ENCODE measurements around the gene MAP3K14. TPM values are rescaled to one million over a fixed set of nuclear protein-coding genes. Genes with fewer than 3 reads are reported as not detected.

The MAP3K14 gene
- total RNA-seq, 1 donor from 2014 or later, result 19.1 TPM

DNA sequence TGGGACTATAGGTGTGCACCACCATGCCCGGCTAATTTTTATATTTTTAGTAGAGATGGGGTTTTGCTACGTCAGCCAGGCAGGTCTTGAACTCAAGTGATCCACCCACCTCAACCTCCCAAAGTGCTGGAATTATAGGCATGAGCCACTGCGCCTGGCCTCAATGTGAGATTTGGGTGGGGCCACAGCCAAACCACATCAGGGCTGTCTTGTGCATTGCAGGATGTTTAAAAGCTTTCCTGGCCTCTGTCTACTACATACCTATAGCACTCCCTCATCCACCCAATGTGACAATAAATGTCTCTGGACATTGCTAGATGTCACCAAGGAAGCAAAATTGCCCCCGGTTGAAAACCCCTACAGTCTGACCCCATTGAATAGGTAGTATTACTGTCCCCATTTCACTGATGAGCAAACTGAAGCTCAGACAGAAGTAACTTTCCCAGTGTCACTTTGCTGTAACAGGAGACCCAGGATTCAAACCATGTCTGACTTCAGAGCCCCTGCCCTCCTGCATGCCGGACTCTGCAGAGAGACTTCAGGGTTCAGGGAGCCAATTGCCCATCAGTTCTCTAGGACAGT lies 3.6 kb upstream of the MAP3K14 start:
- intact Hi-C loops (cut with DNase I), result no loop called here
- no peak for ATAC-seq
- no peak for DNase-seq (ENCODE audit: low spot score)

DNA sequence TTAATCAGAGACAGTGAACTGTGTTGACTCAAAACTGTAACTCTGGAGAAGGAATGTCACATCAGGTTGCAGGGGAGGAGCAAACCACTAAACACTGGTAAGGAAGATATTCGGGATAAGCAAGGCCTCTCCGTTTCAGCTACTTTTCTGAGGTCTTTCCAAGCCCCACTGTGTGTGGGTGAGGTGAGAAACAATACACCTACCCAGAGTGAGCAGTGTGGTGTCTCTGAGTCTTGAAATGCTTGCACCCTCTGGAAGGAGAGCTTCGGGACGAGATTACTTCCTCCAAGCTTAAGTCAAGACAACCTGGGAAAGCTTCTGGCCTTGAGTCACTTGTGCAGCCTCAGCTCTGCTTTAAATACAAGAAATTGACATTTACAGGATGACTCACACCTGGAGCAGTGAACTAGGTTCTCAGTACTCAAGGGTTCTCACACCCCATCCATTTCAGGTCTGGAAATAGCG lies 2.5 kb upstream of the MAP3K14 start:
- ATAC-seq (no peak), DNase-seq (ENCODE audit: low spot score) (no peak)
- intact Hi-C loops (cut with DNase I), result no loop called here

DNA sequence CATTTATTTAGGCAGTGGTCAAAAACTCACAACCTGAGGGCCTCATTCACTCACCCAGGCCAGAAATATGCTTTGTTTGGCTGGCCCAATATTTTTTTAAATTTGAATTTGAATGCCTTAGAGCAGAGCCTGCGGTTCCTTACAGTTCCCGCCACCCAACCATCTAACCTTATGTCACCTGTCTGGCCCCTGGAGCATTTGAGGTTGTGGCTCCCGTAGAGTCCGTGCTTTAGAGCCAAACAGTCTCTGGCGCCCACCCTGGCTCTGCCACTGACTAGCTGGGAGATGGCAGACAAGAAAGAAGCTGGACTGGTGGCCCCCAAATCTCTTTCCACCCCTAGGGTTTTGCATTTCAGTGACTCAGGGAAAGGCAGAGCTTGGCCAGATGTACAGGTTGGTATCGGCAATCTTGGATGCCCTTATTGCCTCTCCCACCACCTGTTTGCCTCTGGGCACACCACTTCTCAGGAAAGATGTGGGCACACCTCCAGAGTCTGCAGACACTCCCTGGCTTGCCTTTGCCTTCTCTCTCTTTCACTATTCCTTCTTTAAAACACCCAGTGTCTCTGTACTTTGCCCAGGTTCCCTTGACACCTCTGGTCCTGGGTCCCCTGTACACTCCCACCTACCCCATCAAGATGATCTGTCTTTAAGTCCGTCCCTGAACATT lies 1.9 kb upstream of the MAP3K14 start:
- intact Hi-C loops (cut with DNase I), result no loop called here
- ATAC-seq (no peak), DNase-seq (ENCODE audit: low spot score) (no peak)

DNA sequence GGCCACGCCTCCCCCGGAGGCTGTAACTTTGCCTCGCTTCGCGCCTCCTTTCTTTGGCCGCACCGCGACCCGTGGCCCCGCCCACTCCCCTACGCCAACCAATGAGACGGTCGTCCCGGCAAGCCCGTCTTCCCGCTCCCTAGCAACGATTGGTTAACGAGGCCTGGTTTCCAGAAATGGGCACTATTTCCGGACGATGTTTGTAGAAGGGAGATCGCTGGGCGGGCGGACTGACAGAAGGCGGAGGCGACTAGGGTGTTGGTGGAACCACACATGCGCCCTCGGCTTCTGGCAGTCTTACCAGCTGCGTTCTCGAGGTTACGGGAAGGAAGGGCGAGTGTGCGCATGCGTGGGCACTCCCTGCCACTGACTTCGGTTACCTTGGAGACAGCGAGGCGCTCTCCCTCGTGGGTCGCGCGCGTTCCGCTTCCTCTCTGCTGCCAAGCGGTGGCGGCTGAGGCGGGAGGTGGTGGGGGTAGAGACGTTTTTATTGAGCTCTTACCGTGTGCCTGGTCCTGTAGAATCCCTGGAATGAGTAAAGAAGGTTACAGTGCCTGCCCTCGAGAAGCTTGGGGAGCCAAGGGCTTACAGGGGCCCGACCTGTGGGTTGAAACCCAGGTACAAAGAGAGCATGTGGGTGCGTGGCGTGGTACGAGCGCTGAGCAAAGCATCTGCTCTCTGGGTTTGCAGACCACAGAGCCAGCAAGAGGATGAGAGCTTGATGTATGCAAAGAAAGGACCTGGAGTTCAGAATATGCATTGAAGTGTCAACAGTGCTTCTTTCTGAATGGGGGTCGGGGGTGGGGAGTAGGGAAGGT lies 500 bp upstream of the MAP3K14 start:
- intact Hi-C loops (cut with DNase I), result no loop called here
- DNase-seq (ENCODE audit: low spot score) (peak; percentile 100), ATAC-seq (peak; percentile 96)

DNA sequence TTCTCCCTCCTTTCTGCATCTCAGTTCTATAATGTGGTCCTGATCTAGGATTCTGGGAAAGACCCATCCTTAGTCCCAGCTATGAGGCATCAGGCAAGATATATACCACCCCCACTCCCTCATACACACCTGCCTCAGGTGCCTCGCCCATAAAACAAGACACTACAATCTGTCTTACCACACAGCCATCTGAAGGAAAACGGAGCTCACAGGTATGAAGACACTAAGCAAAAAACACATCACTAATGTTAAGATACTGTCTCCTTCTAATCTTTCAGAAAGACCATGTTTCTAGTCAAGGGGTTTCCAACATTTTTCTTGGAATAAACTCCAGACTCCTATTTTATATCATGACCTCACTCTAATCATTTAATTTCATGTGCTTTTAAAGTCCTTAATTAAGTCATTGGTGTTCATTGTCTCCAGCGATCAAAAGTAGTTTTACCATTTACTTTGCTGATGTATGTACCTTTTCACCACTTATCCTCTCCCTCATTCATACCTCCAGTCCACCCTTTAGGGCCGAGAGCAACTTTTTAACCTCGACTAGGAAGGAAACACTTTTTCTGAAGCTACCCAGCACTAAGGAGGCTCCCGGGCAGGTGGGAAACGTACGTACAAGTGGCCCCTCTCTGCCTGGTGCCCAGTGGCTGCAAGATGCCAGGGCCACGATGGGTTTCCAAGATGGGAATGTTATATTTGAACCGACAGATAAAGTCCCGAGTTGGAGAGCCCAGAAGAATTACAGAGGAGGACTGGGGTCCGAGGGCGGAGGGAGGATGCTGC lies 979 bp downstream of the MAP3K14 start:
- DNase-seq (ENCODE audit: low spot score) (no peak), ATAC-seq (no peak)
- intact Hi-C loops (cut with DNase I), result no loop called here

DNA sequence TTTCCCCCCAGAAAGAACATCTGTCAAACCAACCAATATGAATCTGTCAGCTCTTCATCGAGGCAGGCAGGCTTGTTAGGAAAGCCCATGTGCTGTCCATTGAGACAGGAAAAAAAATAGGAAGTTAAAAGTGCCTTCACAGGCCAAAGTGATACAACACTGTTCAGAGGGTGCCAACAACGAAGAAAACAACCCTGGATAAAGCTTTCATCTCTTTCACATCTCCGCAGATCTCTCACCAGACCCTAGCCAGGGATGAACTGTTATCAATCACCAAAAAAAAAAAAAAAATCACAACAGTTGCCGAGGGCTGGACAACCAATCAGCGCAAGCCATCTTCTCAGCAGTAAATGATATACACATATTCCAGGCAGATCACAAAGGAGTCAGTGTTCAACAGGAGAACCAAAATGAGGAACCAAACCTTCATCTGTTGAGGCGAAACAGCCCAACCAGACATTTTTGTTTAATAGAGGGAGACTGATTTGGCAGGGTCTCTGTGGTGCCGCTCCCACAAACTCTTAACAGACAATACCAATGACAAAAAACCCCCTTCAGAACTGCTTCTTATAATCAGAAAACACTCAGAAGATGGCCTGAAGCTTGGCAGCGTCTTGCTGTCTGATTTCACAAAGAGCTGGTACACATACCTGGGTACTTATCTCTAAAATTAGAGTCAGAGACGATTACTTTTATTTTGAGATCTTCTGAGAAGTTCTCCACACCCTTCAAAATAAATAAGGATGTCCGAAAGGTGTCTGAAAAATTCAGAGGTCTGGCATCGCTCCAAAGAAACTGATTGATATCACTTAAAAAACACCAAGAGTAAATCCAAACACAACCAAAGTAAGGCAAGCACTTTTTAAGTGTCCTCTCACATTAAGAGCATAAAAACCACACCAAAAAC lies 1.8 kb downstream of the MAP3K14 start:
- intact Hi-C loops (cut with DNase I), result no loop called here

DNA sequence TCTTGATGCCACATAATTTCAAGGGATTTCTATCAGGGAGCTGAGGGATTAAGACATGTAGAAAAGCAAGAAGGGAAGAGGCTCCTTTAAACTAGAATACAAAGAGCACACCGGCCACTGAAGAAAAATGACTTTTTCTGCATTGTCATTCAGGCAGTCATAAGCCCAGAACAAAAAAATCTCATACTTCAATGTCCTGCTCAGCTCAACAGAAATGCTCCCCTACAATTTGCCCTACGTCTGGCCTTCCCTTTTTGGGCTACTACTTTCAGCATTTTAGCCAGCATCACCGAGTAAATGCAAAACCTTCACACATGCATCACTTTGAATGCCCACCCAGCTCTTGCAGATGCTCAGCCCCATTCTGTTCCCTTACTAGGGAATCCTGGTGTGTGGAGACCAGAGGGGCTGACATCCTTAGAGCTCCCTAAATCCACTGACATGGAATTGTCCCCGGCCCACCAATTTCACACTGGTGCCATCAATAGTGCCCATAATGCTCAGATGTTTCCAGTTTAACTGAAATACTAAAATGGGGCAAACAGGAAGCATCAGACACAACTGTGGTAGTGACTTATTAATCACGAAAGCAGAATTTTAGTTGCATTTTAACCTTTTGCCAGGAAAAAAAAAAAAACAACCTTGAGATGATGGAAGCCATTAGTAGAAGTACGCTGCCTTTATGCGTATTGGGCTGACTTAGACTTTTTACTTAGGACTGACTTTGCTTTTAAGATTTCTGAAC lies 2.7 kb downstream of the MAP3K14 start:
- DNase-seq (ENCODE audit: low spot score), result no peak
- no peak for ATAC-seq
- intact Hi-C loops (cut with DNase I), result no loop called here

More for the DNA sequence above, 1.8 kb downstream of the MAP3K14 start:
- no peak for ATAC-seq
- DNase-seq (ENCODE audit: low spot score), result no peak

DNA sequence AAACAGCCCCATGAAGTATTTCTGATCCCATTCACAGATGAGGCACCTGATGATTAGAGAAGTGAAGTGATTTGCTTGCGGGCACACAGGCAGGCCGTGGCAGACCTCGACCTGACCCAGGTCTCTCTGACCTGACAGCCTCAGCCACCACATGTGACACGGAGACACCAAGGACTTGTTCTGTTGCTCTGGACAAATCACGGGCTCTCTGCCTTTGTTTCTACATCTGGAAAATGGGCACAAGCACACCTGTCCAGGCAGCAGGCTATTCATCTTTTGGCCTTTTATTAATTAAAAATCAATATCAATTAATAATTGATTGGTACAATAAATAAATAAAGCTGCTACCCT lies 3.4 kb downstream of the MAP3K14 start:
- DNase-seq (ENCODE audit: low spot score) (no peak), ATAC-seq (no peak)
- intact Hi-C loops (cut with DNase I), result no loop called here

DNA sequence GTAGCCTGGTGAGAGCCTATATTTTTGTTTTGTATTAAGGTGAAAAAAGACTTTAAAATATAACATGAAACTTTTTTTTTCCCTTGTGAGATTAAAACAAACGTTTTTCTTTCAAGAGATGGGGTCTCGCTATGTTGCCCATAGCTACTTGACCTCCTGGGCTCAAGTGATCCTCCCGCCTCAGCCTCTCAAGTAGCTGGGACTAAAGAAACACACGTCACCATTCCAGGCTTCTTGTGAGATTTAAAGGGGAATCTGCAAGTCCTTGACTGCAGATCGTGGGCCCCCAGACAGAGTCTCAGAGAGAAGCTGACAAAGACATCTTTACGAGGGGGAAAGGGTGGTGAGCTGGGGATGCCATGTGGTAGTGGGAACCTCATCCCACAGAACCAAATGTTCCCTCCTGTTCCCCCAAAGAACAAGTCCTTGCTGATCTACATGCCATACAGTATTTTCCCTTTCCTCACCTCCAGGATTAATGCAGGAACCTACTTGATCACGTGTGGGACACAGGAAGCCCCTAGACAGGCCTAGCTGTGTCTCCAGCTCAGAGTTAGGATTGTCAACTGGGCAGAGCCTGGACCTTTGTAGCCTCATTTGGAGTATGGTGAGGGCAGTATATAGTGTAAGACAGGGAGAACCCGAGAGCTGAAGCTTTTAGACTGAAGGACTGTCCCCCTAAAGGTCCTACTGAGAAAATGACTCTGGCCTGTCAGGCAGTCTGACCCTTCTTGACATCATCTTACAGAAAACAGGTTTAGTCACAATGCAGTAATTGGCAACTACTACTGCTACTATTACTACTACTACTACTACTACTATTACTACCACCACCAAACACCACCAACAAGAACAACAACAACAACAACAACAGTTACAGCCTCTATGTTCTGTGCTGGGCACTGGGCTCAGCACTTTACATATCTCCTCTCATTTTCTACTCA lies 4.1 kb downstream of the MAP3K14 start:
- DNase-seq (ENCODE audit: low spot score) (no peak), ATAC-seq (no peak)
- intact Hi-C loops (cut with DNase I), result no loop called here

DNA sequence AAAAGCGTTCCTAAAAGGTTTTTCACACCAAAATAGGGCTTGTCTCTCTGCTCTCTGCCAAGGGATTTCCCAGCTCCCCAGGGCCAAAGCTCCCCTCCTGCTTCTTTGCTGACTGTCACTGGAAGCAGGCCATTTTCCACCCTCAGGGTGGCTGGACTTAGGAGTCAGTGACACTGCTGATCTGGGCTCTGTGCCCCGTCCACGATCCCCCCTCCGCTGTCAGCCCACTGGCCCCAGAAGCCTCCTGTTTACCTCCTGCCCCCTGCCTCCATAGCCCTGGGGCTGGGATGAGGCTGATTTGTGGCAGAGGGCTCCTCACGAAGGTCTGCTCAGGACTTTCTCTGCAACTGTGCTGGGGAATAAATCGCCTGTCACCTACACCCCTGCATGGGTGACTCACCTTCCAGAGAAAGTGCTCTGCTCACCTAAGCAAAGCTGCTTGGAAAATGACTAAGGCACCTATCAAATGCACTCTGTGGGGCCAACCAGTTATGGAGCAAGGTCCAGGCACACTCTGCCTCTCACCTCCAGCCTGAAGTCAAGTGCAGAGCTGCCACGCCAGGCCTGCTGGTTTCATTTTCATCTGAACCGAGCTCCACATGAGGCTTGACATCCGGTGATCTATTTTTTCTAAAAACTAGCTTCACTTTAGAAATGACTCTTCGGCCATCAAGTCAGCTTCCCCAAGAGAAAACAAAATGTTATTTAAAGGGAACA lies 4.9 kb downstream of the MAP3K14 start:
- no peak for DNase-seq (ENCODE audit: low spot score)
- intact Hi-C loops (cut with DNase I), result no loop called here

DNA sequence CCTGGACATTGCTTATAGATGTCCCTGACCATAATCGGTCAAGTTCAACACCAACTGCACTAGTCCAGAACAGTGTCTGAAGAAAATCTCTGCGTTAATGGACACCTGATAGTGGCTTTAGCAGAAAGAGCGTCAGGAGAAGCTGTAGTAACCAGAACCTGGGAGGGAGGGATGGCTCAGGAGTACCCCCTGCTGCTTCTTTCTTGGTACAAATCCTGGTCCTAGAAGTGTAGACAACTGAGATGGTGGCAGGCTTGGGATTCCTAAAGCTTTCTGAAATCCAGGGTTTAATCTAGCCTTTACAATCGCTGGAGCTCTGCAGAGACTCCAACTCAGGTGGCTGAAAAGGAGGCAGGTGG lies 5.4 kb downstream of the MAP3K14 start:
- ATAC-seq (no peak), DNase-seq (ENCODE audit: low spot score) (no peak)
- intact Hi-C loops (cut with DNase I), result no loop called here

More for the DNA sequence above, 4.9 kb downstream of the MAP3K14 start:
- no peak for ATAC-seq

DNA sequence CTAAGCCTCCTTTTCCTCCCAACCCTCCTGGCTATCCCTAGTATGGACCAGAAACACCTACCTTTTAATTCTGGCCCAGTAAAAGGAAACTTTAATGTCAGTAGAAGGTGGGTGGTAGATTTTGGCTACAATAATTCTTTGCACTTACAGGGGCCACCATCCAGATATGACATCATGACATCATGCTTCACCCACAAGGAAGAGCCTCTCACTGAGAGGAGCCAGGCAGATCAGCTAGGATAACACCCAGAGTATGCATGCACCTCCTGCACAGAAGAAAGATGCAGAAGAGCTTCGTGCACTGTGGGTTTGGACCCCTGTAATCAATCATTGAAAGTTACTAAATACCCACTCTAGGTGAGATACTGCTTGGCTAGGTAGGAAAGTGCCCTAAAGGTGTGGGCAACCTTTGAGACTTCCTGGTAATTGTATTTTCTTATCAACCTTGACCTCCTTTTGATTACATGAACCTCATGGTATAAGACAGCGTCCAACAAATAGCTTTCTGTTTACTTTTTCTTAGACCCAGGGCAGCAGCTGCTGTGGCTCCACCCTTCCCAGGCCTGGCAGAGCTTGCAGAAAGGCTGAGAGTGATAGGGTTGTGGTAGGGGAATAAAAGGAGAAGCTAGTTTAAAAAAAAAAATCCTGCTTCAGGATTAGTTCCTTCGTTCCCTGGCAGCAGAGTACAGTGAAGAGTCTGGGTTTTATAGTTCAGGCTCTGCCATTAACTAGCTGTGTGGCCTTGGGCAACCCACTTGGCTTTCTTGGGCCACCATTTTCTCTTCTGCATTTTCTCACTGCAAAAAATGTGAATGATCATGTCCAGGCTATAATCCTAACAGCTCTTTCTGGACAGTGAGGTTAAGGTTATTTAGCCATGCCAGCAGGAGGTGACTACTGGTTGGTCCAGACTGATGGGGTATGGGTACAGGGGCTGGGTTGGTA lies 6.2 kb downstream of the MAP3K14 start:
- intact Hi-C loops (cut with DNase I), result no loop called here
- ATAC-seq (peak; percentile 8), DNase-seq (ENCODE audit: low spot score) (no peak)

DNA sequence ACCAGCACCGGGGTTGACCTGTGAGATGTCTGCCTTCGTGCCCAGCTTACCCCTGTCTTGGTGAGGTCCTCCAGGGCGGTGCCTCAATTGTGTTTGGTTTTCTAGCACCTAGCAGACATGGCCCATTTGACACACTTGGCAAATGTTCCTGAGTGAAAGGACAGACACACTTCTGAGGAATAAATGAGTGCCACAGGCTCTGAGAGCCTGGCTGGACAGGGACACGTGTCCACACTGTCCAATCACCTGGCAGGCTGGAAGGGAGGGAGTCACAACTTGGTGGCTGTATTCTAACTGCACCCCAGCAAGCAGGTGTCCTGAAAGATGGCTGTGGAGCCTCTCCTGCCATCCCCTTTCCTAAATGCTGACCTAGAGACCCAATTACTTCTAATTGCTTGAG lies 7.4 kb downstream of the MAP3K14 start:
- ATAC-seq (no peak), DNase-seq (ENCODE audit: low spot score) (no peak)
- intact Hi-C loops (cut with DNase I), result no loop called here

DNA sequence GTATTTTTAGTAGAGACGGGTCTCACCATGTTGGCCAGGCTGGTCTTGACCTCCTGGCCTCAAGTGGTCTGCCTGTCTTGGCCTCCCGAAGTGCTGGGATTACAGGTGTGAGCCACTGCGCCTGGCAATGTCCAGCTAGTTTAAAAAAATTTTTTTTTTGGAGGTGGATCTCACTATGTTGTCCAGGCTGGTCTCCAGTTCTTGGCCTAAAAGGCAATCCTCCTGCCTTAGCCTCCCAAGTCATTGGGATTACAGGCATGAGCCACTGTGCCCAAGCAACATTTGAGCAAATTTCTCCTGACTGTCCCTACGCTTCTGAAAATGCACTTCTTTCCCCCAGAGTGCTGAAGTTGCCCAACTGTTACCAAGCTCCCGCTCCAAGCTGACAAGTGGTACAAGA lies 8.0 kb downstream of the MAP3K14 start:
- intact Hi-C loops (cut with DNase I), result no loop called here
- no peak for ATAC-seq
- DNase-seq (ENCODE audit: low spot score), result no peak

DNA sequence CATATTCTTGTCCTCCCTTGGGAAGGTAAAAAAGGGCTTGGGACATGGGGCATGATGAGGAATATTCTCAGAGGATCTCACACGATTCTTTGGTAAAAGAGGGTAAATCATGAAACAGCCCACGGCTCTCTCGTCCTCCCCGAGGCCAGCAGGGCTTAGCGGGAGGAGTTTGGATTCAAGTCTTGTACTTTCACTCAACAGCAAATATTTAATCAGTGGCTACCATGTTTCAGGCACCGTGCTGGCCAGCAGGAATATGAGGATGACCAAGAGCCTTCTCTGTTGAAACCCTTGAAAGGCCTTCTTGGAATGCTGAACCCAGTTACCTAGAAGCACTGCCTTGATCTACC lies 8.8 kb downstream of the MAP3K14 start:
- ATAC-seq, result no peak
- intact Hi-C loops (cut with DNase I), result no loop called here
- DNase-seq (ENCODE audit: low spot score), result no peak
